Activated naive CD4-positive, alpha-beta T cell treated with anti-CD3 and anti-CD28 coated beads for 36 hours (primary cell): ENCODE results near the gene C16orf74. TPM values are rescaled to one million over a fixed set of nuclear protein-coding genes. Genes with fewer than 3 reads are reported as not detected.

Source experiments
- CTCF ChIA-PET: fragments of 350-600 bp; sonication (Branson Sonifier 250); formaldehyde crosslinking; loops from one replicate; lab custom pipeline; 2021; ENCODE audit warnings: antibody characterized with exemption; lab: Charles Lee
- DNase-seq: peaks from one replicate; pipeline ENCODE4 v3.0.0-alpha.2; 2020
- H3K27ac Mint-ChIP-seq: one replicate; pipeline ENCODE4 v1.8.0; 2021; ENCODE audit warnings: mild to moderate bottlenecking, mixed read lengths
- H3K27me3 Mint-ChIP-seq: one replicate; pipeline ENCODE4 v1.8.0; 2021; ENCODE audit warnings: low read depth, mixed read lengths
- H3K36me3 Mint-ChIP-seq: one replicate; pipeline ENCODE4 v1.8.0; 2021; ENCODE audit warnings: low read depth, mixed read lengths
- H3K4me1 Mint-ChIP-seq: one replicate; pipeline ENCODE4 v1.8.0; 2021; ENCODE audit warnings: low read depth, mixed read lengths
- H3K4me3 Mint-ChIP-seq: one replicate; pipeline ENCODE4 v1.8.0; 2021; ENCODE audit warnings: mild to moderate bottlenecking, moderate library complexity, mixed read lengths
- H3K9me3 Mint-ChIP-seq: one replicate; pipeline ENCODE4 v1.8.0; 2021; ENCODE audit warnings: mixed read lengths
- intact Hi-C: fragments of 100-400 bp; cut with micrococcal nuclease; formaldehyde crosslinking; loops from one replicate; pipeline ENCODE4 v1.15.1; 2023
- total RNA-seq, 2 experiments: library from RNA; stranded (reverse); gene quantifications; one replicate each; pipeline ENCODE4 v1.2.3, GENCODE V29; 2021

The C16orf74 gene
- total RNA-seq, 2 experiments from 2014 or later: 0.50 to 0.64 TPM

GRCh38 chr16:85709766-85710585, 40.9 kb downstream of the C16orf74 start:
- intact Hi-C loops: loop anchor here (10.0 kb wide), 1 partner anchor 315 kb away; no protein-coding TSS in a partner anchor
- H3K27me3 Mint-ChIP-seq: no peaks in the 10 kb centered on the region
- peaks cover 7% of the 10 kb centered on the region for H3K9me3 Mint-ChIP-seq
- H3K4me3 Mint-ChIP-seq: no peak overlapping the region
- no peaks in the 10 kb centered on the region for H3K4me1 Mint-ChIP-seq
- H3K36me3 Mint-ChIP-seq: no peaks in the 10 kb centered on the region
- CTCF ChIA-PET: no interaction called here
- DNase-seq: no peak
- H3K27ac Mint-ChIP-seq: no peak overlapping the region

GRCh38 chr16:85708338-85708737, 42.6 kb downstream of the C16orf74 start:
- no peak for DNase-seq
- H3K4me1 Mint-ChIP-seq: no peaks in the 10 kb centered on the region
- H3K27me3 Mint-ChIP-seq: no peaks in the 10 kb centered on the region
- H3K9me3 Mint-ChIP-seq: peaks cover 7% of the 10 kb centered on the region
- CTCF ChIA-PET: no interaction called here
- H3K36me3 Mint-ChIP-seq: no peaks in the 10 kb centered on the region
- H3K27ac Mint-ChIP-seq: no peak overlapping the region
- no peak overlapping the region for H3K4me3 Mint-ChIP-seq
- intact Hi-C loops: no loop called here

- H3K27ac Mint-ChIP-seq: no peak overlapping the region
- H3K4me1 Mint-ChIP-seq: no peaks in the 10 kb centered on the region
- DNase-seq: no peak
- no peak overlapping the region for H3K4me3 Mint-ChIP-seq
- H3K27me3 Mint-ChIP-seq: no peaks in the 10 kb centered on the region
- H3K36me3 Mint-ChIP-seq: no peaks in the 10 kb centered on the region
- intact Hi-C loops: no loop called here
- H3K9me3 Mint-ChIP-seq: peaks cover 5% of the 10 kb centered on the region
- CTCF ChIA-PET: interaction anchor here (0.6 kb wide), 1 partner anchor 12 kb away, joined by 4 read pairs; no protein-coding TSS in a partner anchor
Measured at GRCh38 chr16:85707528-85708095, 43.3 kb downstream of the C16orf74 start.

GRCh38 chr16:85706449-85707034, 44.4 kb downstream of the C16orf74 start:
- CTCF ChIA-PET: interaction anchor here (0.6 to 0.8 kb wide), 2 partner anchors 11 to 38 kb away, joined by 3 read pairs; no protein-coding TSS in a partner anchor
- H3K9me3 Mint-ChIP-seq: no peaks in the 10 kb centered on the region
- no peak overlapping the region for H3K4me3 Mint-ChIP-seq

GRCh38 chr16:85704900-85705846, 45.7 kb downstream of the C16orf74 start:
- Mint-ChIP-seq H3K4me3 (no peak overlapping the region), H3K9me3 (no peaks in the 10 kb centered on the region), H3K36me3 (no peaks in the 10 kb centered on the region), H3K27ac (no peak overlapping the region), H3K27me3 (no peaks in the 10 kb centered on the region), H3K4me1 (no peaks in the 10 kb centered on the region)
- CTCF ChIA-PET: interaction anchor here (0.7 kb wide), 1 partner anchor 89 kb away, joined by 3 read pairs; no protein-coding TSS in a partner anchor
- DNase-seq: no peak
- intact Hi-C loops: no loop called here

More at GRCh38 chr16:85706449-85707034, 44.4 kb downstream of the C16orf74 start:
- H3K27me3 Mint-ChIP-seq: no peaks in the 10 kb centered on the region
- H3K36me3 Mint-ChIP-seq: no peaks in the 10 kb centered on the region
- H3K4me1 Mint-ChIP-seq: no peaks in the 10 kb centered on the region
- H3K27ac Mint-ChIP-seq: no peak overlapping the region
- no peak for DNase-seq
- intact Hi-C loops: no loop called here

- H3K4me1 Mint-ChIP-seq: no peaks in the 10 kb centered on the region
- no peaks in the 10 kb centered on the region for H3K27me3 Mint-ChIP-seq
- CTCF ChIA-PET: interaction anchor here (0.9 to 1.7 kb wide), 2 partner anchors 12 to 87 kb away, joined by 4 to 6 read pairs; no protein-coding TSS in a partner anchor
- DNase-seq: no peak
- H3K9me3 Mint-ChIP-seq: no peaks in the 10 kb centered on the region
- H3K27ac Mint-ChIP-seq: no peak overlapping the region
- intact Hi-C loops: no loop called here
- H3K36me3 Mint-ChIP-seq: no peaks in the 10 kb centered on the region
- H3K4me3 Mint-ChIP-seq: no peak overlapping the region
Measured at GRCh38 chr16:85704011-85704410, 46.9 kb downstream of the C16orf74 start.

- H3K4me1 Mint-ChIP-seq: no peaks in the 10 kb centered on the region
- no peak overlapping the region for H3K4me3 Mint-ChIP-seq
- peaks cover 15% of the 10 kb centered on the region for H3K27me3 Mint-ChIP-seq
- no peak for DNase-seq
- H3K9me3 Mint-ChIP-seq: no peaks in the 10 kb centered on the region
- H3K27ac Mint-ChIP-seq: no peak overlapping the region
- CTCF ChIA-PET: no interaction called here
- intact Hi-C loops: no loop called here
- no peaks in the 10 kb centered on the region for H3K36me3 Mint-ChIP-seq
Measured at GRCh38 chr16:85699628-85700027, 51.3 kb downstream of the C16orf74 start.

- Mint-ChIP-seq H3K4me3 (no peak overlapping the region), H3K27me3 (peaks cover 15% of the 10 kb centered on the region), H3K36me3 (no peaks in the 10 kb centered on the region), H3K27ac (no peak overlapping the region), H3K9me3 (no peaks in the 10 kb centered on the region), H3K4me1 (no peaks in the 10 kb centered on the region)
- CTCF ChIA-PET: no interaction called here
- no peak for DNase-seq
- intact Hi-C loops: no loop called here
Measured at GRCh38 chr16:85698935-85699558, 51.8 kb downstream of the C16orf74 start.

- no peak overlapping the region for H3K27ac Mint-ChIP-seq
- no peaks in the 10 kb centered on the region for H3K4me1 Mint-ChIP-seq
- no peak for DNase-seq
- intact Hi-C loops: no loop called here
- H3K36me3 Mint-ChIP-seq: no peaks in the 10 kb centered on the region
- peaks cover 15% of the 10 kb centered on the region for H3K27me3 Mint-ChIP-seq
- CTCF ChIA-PET: no interaction called here
- H3K4me3 Mint-ChIP-seq: no peak overlapping the region
- H3K9me3 Mint-ChIP-seq: no peaks in the 10 kb centered on the region
Measured at GRCh38 chr16:85698459-85698891, 52.4 kb downstream of the C16orf74 start.

- Mint-ChIP-seq H3K4me3 (no peak overlapping the region), H3K27me3 (peaks cover 15% of the 10 kb centered on the region), H3K9me3 (no peaks in the 10 kb centered on the region), H3K36me3 (no peaks in the 10 kb centered on the region), H3K4me1 (no peaks in the 10 kb centered on the region), H3K27ac (no peak overlapping the region)
- no peak for DNase-seq
- intact Hi-C loops: no loop called here
- CTCF ChIA-PET: no interaction called here
Measured at GRCh38 chr16:85697431-85697830, 53.5 kb downstream of the C16orf74 start.

- no peaks in the 10 kb centered on the region for H3K9me3 Mint-ChIP-seq
- H3K4me3 Mint-ChIP-seq: no peak overlapping the region
- CTCF ChIA-PET: interaction anchor here (0.6 kb wide), 1 partner anchor 856 kb away, joined by 5 read pairs; no protein-coding TSS in a partner anchor
- H3K36me3 Mint-ChIP-seq: no peaks in the 10 kb centered on the region
- no peak overlapping the region for H3K27ac Mint-ChIP-seq
- H3K4me1 Mint-ChIP-seq: no peaks in the 10 kb centered on the region
- H3K27me3 Mint-ChIP-seq: peaks cover 15% of the 10 kb centered on the region
- no peak for DNase-seq
- intact Hi-C loops: no loop called here
Measured at GRCh38 chr16:85696781-85697180, 54.1 kb downstream of the C16orf74 start.
